H1 (cell line): ENCODE results near the gene JOSD2. TPM values are rescaled to one million over a fixed set of nuclear protein-coding genes. Genes with fewer than 3 reads are reported as not detected.

Experiments used
- CBX5 ChIP-seq: fragments of 300-800, 300-1000 bp; sonication (generic); IDR thresholded peaks from 2 replicates; pipeline ENCODE4 v1.7.1; 2016; ENCODE audit warnings: antibody characterized with exemption, low read length, low read depth
- GABPA ChIP-seq: IDR thresholded peaks from 2 replicates; pipeline ENCODE4 v1.6.1; 2011; ENCODE audit warnings: mild to moderate bottlenecking, low read length, moderate library complexity, borderline replicate concordance; ENCODE audit not compliant: insufficient read depth
- POLR2A ChIP-seq, 2 experiments: IDR thresholded peaks; 1 replicate in 1 of 2; 2 replicates in 1 of 2; pipeline ENCODE4 v1.6.1; 2011; ENCODE audit warnings: low read depth in 2 of 2, low read length in 2 of 2, mild to moderate bottlenecking in 2 of 2; ENCODE audit errors: control extremely low read depth in 1 of 2
- RAD21 ChIP-seq, 2 experiments: IDR thresholded peaks in 1 of 2; conservative IDR thresholded peaks in 1 of 2; 2 replicates each; pipeline ENCODE4 v1.6.1; 2011; ENCODE audit warnings: low read depth in 2 of 2, low read length in 2 of 2, improper control_type of control experiment in 1 of 2, inconsistent platforms in 1 of 2, mild to moderate bottlenecking in 1 of 2, moderate library complexity in 1 of 2
- SP2 ChIP-seq: IDR thresholded peaks from 2 replicates; pipeline ENCODE4 v1.6.1; 2012; ENCODE audit warnings: mild to moderate bottlenecking, low read length, inconsistent platforms
- SRF ChIP-seq: IDR thresholded peaks from 2 replicates; pipeline ENCODE4 v1.6.1; 2011; ENCODE audit warnings: mild to moderate bottlenecking, low read depth, low read length, moderate library complexity
- polyA plus RNA-seq, 7 experiments: library from polyadenylated mRNA; depleted of rRNA in 3 of 7; stranded (reverse) in 5 of 7; unstranded in 2 of 7; fragments of >200 nt in 5 of 7; fragments of 200-250 nt in 2 of 7; gene quantifications; 1 replicate in 5 of 7; 2 replicates in 1 of 7; 4 replicates in 1 of 7; pipeline versions ENCODE4 v1.2.1 to v1.2.3, GENCODE V29; 2011 to 2013; ENCODE audit warnings: missing spikeins in 2 of 7, mixed read lengths in 2 of 7
- total RNA-seq: library from RNA; stranded (reverse); fragmentation: NEBNext Ultra II Directional; extraction: Animal tissue kit (Norgen Biotek cat#: 25700); gene quantifications from 2 replicates; pipeline ENCODE4 v1.2.1, GENCODE V29; 2021
- TF ChIP-seq, protein P1 (sequence below): IDR thresholded peaks from 2 replicates; pipeline ENCODE4 v1.6.1; 2011; ENCODE audit warnings: low read length, improper control_type of control experiment

Gene JOSD2
- total and polyA plus RNA-seq, 2 of the 8 experiments (the other 6 are each of a cell fraction or from before 2014, with no cell fraction given): 1.9 to 6.6 TPM

DNA sequence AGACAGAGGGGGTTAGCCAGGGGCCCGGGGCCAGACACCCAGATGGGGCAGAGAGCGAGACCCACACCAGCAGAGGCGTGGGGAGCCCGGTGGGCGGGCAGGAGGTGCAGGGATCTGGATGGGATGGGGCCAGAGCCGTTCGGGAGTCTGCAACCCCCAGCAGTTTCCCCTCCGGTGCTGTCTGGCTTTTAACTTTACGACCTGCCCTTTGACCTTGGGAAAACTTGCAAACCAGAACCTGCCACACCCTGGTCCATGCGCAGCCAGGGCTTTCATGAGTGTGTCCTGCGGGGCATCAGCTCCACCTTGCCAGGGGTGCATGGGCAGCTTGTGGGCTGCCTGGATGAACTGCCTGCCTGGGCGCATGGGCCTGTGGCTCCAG lies 9.8 kb downstream of the JOSD2 start (continued):
- TF ChIP-seq RAD21 (IDR thresholded peaks at IDR 0.05 in 1 of 2, conservative IDR thresholded peaks at IDR 0.05 in 1 of 2; ENCODE audit: low read depth in 2 of 2, low read length in 2 of 2) (no peak), POLR2A (IDR thresholded peaks at IDR 0.05; ENCODE audit: control extremely low read depth in 1 of 2, low read depth in 2 of 2, low read length in 2 of 2) (no peak), GABPA (no peak), SP2 (no peak), CBX5 (no peak), SRF (no peak)
- TF ChIP-seq, protein P1, sequence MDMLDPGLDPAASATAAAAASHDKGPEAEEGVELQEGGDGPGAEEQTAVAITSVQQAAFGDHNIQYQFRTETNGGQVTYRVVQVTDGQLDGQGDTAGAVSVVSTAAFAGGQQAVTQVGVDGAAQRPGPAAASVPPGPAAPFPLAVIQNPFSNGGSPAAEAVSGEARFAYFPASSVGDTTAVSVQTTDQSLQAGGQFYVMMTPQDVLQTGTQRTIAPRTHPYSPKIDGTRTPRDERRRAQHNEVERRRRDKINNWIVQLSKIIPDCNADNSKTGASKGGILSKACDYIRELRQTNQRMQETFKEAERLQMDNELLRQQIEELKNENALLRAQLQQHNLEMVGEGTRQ: no peak
